ENCODE measurements around the gene TRPM5. TPM values are rescaled to one million over a fixed set of nuclear protein-coding genes. Genes with fewer than 3 reads are reported as not detected.

The TRPM5 gene
- total RNA-seq, 2 donors from 2014 or later, result not detected

GRCh38 chr11:2464451-2465165 is 20.3 kb upstream of the TRPM5 start:
- Mint-ChIP-seq H3K36me3 (ENCODE audit: low read depth) (no peaks in the 10 kb centered on the region), H3K9me3 (no peaks in the 10 kb centered on the region), H3K27me3 (no peaks in the 10 kb centered on the region), H3K4me3 (no peak overlapping the region), H3K27ac (no peak overlapping the region), H3K4me1 (peaks cover 5% of the 10 kb centered on the region)
- ATAC-seq (replicated peaks), result no peak

GRCh38 chr11:2463766-2464277 is 19.5 kb upstream of the TRPM5 start:
- no peak for ATAC-seq (replicated peaks)
- Mint-ChIP-seq H3K36me3 (ENCODE audit: low read depth) (no peaks in the 10 kb centered on the region), H3K27me3 (no peaks in the 10 kb centered on the region), H3K9me3 (no peaks in the 10 kb centered on the region), H3K4me3 (no peak overlapping the region), H3K4me1 (peaks cover 5% of the 10 kb centered on the region), H3K27ac (no peak overlapping the region)

GRCh38 chr11:2462986-2463765 is 18.9 kb upstream of the TRPM5 start:
- Mint-ChIP-seq H3K9me3 (no peaks in the 10 kb centered on the region), H3K4me1 (peaks cover 5% of the 10 kb centered on the region), H3K27me3 (no peaks in the 10 kb centered on the region), H3K27ac (no peak overlapping the region), H3K4me3 (no peak overlapping the region), H3K36me3 (ENCODE audit: low read depth) (no peaks in the 10 kb centered on the region)
- no peak for ATAC-seq (replicated peaks)

- H3K27ac Mint-ChIP-seq, result no peak overlapping the region
- no peaks in the 10 kb centered on the region for H3K27me3 Mint-ChIP-seq
- no peaks in the 10 kb centered on the region for H3K36me3 Mint-ChIP-seq (ENCODE audit: low read depth)
- no peaks in the 10 kb centered on the region for H3K9me3 Mint-ChIP-seq
- no peak overlapping the region for H3K4me3 Mint-ChIP-seq
- no peak for ATAC-seq (replicated peaks)
- peaks cover 4% of the 10 kb centered on the region for H3K4me1 Mint-ChIP-seq
Measured at GRCh38 chr11:2462543-2462985, 18.2 kb upstream of the TRPM5 start.

GRCh38 chr11:2461956-2462542 is 17.7 kb upstream of the TRPM5 start:
- no peaks in the 10 kb centered on the region for H3K9me3 Mint-ChIP-seq
- H3K27me3 Mint-ChIP-seq, result no peaks in the 10 kb centered on the region
- no peak for ATAC-seq (replicated peaks)

GRCh38 chr11:2461253-2461955 is 17.1 kb upstream of the TRPM5 start:
- H3K4me1 Mint-ChIP-seq, result no peaks in the 10 kb centered on the region
- H3K27ac Mint-ChIP-seq, result peak overlapping the region; percentile 43
- no peaks in the 10 kb centered on the region for H3K9me3 Mint-ChIP-seq
- H3K4me3 Mint-ChIP-seq, result no peak overlapping the region
- H3K27me3 Mint-ChIP-seq, result no peaks in the 10 kb centered on the region
- no peak for ATAC-seq (replicated peaks)
- H3K36me3 Mint-ChIP-seq (ENCODE audit: low read depth), result no peaks in the 10 kb centered on the region

More at GRCh38 chr11:2461956-2462542, 17.7 kb upstream of the TRPM5 start:
- no peaks in the 10 kb centered on the region for H3K4me1 Mint-ChIP-seq
- no peaks in the 10 kb centered on the region for H3K36me3 Mint-ChIP-seq (ENCODE audit: low read depth)
- H3K27ac Mint-ChIP-seq, result peak overlapping the region; percentile 43
- no peak overlapping the region for H3K4me3 Mint-ChIP-seq

GRCh38 chr11:2460540-2461252 is 16.4 kb upstream of the TRPM5 start:
- Mint-ChIP-seq H3K27me3 (no peaks in the 10 kb centered on the region), H3K27ac (no peak overlapping the region), H3K4me3 (no peak overlapping the region)

GRCh38 chr11:2459796-2460531 is 15.7 kb upstream of the TRPM5 start:
- Mint-ChIP-seq H3K27ac (no peak overlapping the region), H3K4me1 (no peaks in the 10 kb centered on the region), H3K27me3 (no peaks in the 10 kb centered on the region), H3K9me3 (no peaks in the 10 kb centered on the region), H3K36me3 (ENCODE audit: low read depth) (no peaks in the 10 kb centered on the region), H3K4me3 (no peak overlapping the region)
- ATAC-seq (replicated peaks), result no peak

More at GRCh38 chr11:2460540-2461252, 16.4 kb upstream of the TRPM5 start:
- Mint-ChIP-seq H3K4me1 (no peaks in the 10 kb centered on the region), H3K36me3 (ENCODE audit: low read depth) (no peaks in the 10 kb centered on the region), H3K9me3 (no peaks in the 10 kb centered on the region)
- ATAC-seq (replicated peaks), result no peak

- Mint-ChIP-seq H3K4me1 (no peaks in the 10 kb centered on the region), H3K27ac (no peak overlapping the region), H3K4me3 (no peak overlapping the region), H3K36me3 (ENCODE audit: low read depth) (no peaks in the 10 kb centered on the region), H3K9me3 (no peaks in the 10 kb centered on the region), H3K27me3 (no peaks in the 10 kb centered on the region)
- ATAC-seq (replicated peaks), result no peak
Measured at GRCh38 chr11:2459016-2459725, 14.9 kb upstream of the TRPM5 start.

- no peak overlapping the region for H3K27ac Mint-ChIP-seq
- H3K4me3 Mint-ChIP-seq, result no peak overlapping the region
- no peak for ATAC-seq (replicated peaks)
- H3K27me3 Mint-ChIP-seq, result no peaks in the 10 kb centered on the region
- H3K4me1 Mint-ChIP-seq, result no peaks in the 10 kb centered on the region
- no peaks in the 10 kb centered on the region for H3K9me3 Mint-ChIP-seq
- H3K36me3 Mint-ChIP-seq (ENCODE audit: low read depth), result no peaks in the 10 kb centered on the region
Measured at GRCh38 chr11:2458321-2458720, 14.0 kb upstream of the TRPM5 start.

GRCh38 chr11:2453436-2453835 is 9.1 kb upstream of the TRPM5 start:
- no peaks in the 10 kb centered on the region for H3K9me3 Mint-ChIP-seq
- no peak overlapping the region for H3K4me3 Mint-ChIP-seq
- no peak overlapping the region for H3K27ac Mint-ChIP-seq
- H3K4me1 Mint-ChIP-seq, result no peaks in the 10 kb centered on the region
- no peaks in the 10 kb centered on the region for H3K36me3 Mint-ChIP-seq (ENCODE audit: low read depth)
- H3K27me3 Mint-ChIP-seq, result no peaks in the 10 kb centered on the region
- ATAC-seq (replicated peaks), result no peak

GRCh38 chr11:2452321-2453012 is 8.2 kb upstream of the TRPM5 start:
- Mint-ChIP-seq H3K9me3 (no peaks in the 10 kb centered on the region), H3K4me3 (no peak overlapping the region), H3K4me1 (peaks cover under 1% of the 10 kb centered on the region), H3K36me3 (ENCODE audit: low read depth) (no peaks in the 10 kb centered on the region), H3K27ac (no peak overlapping the region), H3K27me3 (no peaks in the 10 kb centered on the region)
- ATAC-seq (replicated peaks), result no peak

All from activated T-helper 17 cell treated with anti-CD3 and anti-CD28 coated beads, Interleukin-2, amount 50 U/mL, for 72 hours (primary cell).